Measurements from ENCODE around the gene AKT2. TPM values are rescaled to one million over a fixed set of nuclear protein-coding genes. Genes with fewer than 3 reads are reported as not detected.
A peak's percentile ranks its signal among the peaks of the same experiment; 100 is the strongest.
"Not testable (repeated sequence)": the region's sequence is repeated elsewhere in the genome, so short reads cannot be mapped to it uniquely, and the experiment has no call there.

AKT2 gene
- total RNA-seq, 3 donors from 2014 or later: 83.4 to 88.3 (median 84.9) TPM

GRCh38 chr19:40223135-40223822 is 61.9 kb downstream of the AKT2 start:
- H3K27ac ChIP-seq: no peak overlapping the region
- H3K9me3 ChIP-seq: no peaks in the 10 kb centered on the region
- intact Hi-C loops (cut with DNase I; ENCODE audit: low total_unique reads): no loop called here
- no peak for DNase-seq (ENCODE audit: low spot score in 2 of 2)
- peak overlapping the region in 1 of 3 donors; percentile 21 for H3K4me3 ChIP-seq
- H3K27me3 ChIP-seq: peaks cover 12 to 43% of the 10 kb centered on the region in 2 donors
- TF ChIP-seq POLR2A (IDR thresholded peaks at IDR 0.05): no peak
- no peak for TF ChIP-seq POLR2AphosphoS5 (IDR thresholded peaks at IDR 0.05)
- no peak for TF ChIP-seq CTCF (IDR thresholded peaks at IDR 0.05)
- peaks cover 0 to 7% of the 10 kb centered on the region in 2 donors for H3K4me1 ChIP-seq
- H3K36me3 ChIP-seq: no peaks in the 10 kb centered on the region

- Histone ChIP-seq H3K27ac (no peak overlapping the region), H3K36me3 (no peaks in the 10 kb centered on the region), H3K4me1 (peaks cover 0 to 7% of the 10 kb centered on the region in 2 donors), H3K9me3 (no peaks in the 10 kb centered on the region), H3K4me3 (no peak overlapping the region), H3K27me3 (peaks cover 23 to 55% of the 10 kb centered on the region in 2 donors)
- intact Hi-C loops (cut with DNase I; ENCODE audit: low total_unique reads): no loop called here
- TF ChIP-seq CTCF (IDR thresholded peaks at IDR 0.05) (peak; percentile 85 to 90 (median 89)), POLR2A (IDR thresholded peaks at IDR 0.05) (no peak)
- DNase-seq (ENCODE audit: low spot score in 2 of 2): peak; percentile 67 to 69
Observed at GRCh38 chr19:40221858-40222619, 63.1 kb downstream of the AKT2 start.

GRCh38 chr19:40220674-40221073 is 64.5 kb downstream of the AKT2 start:
- TF ChIP-seq POLR2AphosphoS5 (IDR thresholded peaks at IDR 0.05): no peak
- no peak for TF ChIP-seq POLR2A (IDR thresholded peaks at IDR 0.05)
- TF ChIP-seq CTCF (IDR thresholded peaks at IDR 0.05): no peak
- H3K27ac ChIP-seq: no peak overlapping the region
- no peaks in the 10 kb centered on the region for H3K36me3 ChIP-seq
- H3K27me3 ChIP-seq: peaks cover 23 to 57% of the 10 kb centered on the region in 2 donors
- intact Hi-C loops (cut with DNase I; ENCODE audit: low total_unique reads): no loop called here
- no peak overlapping the region for H3K4me3 ChIP-seq
- H3K4me1 ChIP-seq: no peaks in the 10 kb centered on the region
- DNase-seq (ENCODE audit: low spot score in 2 of 2): no peak
- H3K9me3 ChIP-seq: no peaks in the 10 kb centered on the region

- H3K4me3 ChIP-seq: no peak overlapping the region
- no peaks in the 10 kb centered on the region for H3K4me1 ChIP-seq
- no peak for DNase-seq (ENCODE audit: low spot score in 2 of 2)
- no peaks in the 10 kb centered on the region for H3K9me3 ChIP-seq
- no peaks in the 10 kb centered on the region for H3K36me3 ChIP-seq
- no peak for TF ChIP-seq POLR2AphosphoS5 (IDR thresholded peaks at IDR 0.05)
- TF ChIP-seq POLR2A (IDR thresholded peaks at IDR 0.05): no peak
- TF ChIP-seq CTCF (IDR thresholded peaks at IDR 0.05): no peak
- intact Hi-C loops (cut with DNase I; ENCODE audit: low total_unique reads): no loop called here
- H3K27ac ChIP-seq: no peak overlapping the region
- peaks cover 23 to 50% of the 10 kb centered on the region in 2 donors for H3K27me3 ChIP-seq
Observed at GRCh38 chr19:40219721-40220276, 65.3 kb downstream of the AKT2 start.

GRCh38 chr19:40219029-40219428 is 66.1 kb downstream of the AKT2 start:
- H3K4me3 ChIP-seq; H3K27ac ChIP-seq; H3K4me1 ChIP-seq; H3K9me3 ChIP-seq; H3K36me3 ChIP-seq; intact Hi-C loops (cut with DNase I; ENCODE audit: low total_unique reads); DNase-seq (ENCODE audit: low spot score in 2 of 2): not testable (repeated sequence)
- peaks cover 17 to 42% of the 10 kb centered on the region in 2 donors for H3K27me3 ChIP-seq

Data from breast epithelium (tissue), 4 donors.